AG04450 (cell line): ENCODE data around the gene BTBD9. TPM values are rescaled to one million over a fixed set of nuclear protein-coding genes. Genes with fewer than 3 reads are reported as not detected.

Experiments
- CTCF ChIA-PET: fragments of 300-600, 350-600 bp; formaldehyde crosslinking; extraction: SDS; loops from one replicate; lab custom pipeline; 2022; ENCODE audit warnings: antibody characterized with exemption, inconsistent platforms; lab: Charles Lee
- POLR2A ChIA-PET: fragments of 350-600 bp; formaldehyde crosslinking; extraction: SDS; loops from one replicate; lab custom pipeline; 2021; ENCODE audit warnings: antibody characterized with exemption, inconsistent platforms; lab: Yijun Ruan, JAX
- DNase-seq: peaks from one replicate; pipeline ENCODE4 v3.0.0-alpha.2; 2011; ENCODE audit warnings: low read depth, low spot score
- H3K27ac ChIP-seq: one replicate; pipeline ENCODE4 v1.5.1; 2012; ENCODE audit warnings: low read depth, low read length, control low read depth
- H3K27me3 ChIP-seq: one replicate; pipeline ENCODE4 v1.6.0; 2012; ENCODE audit warnings: low read length; ENCODE audit not compliant: control insufficient read depth, insufficient read depth
- H3K4me3 ChIP-seq: 2 replicates; pipeline ENCODE4 v1.5.1; 2011; ENCODE audit warnings: mild to moderate bottlenecking, low read depth, low read length, control low read depth
- H3K9me3 ChIP-seq: 2 replicates; pipeline ENCODE4 v1.5.1; 2012; ENCODE audit warnings: low read length; ENCODE audit not compliant: control insufficient read depth, insufficient read depth
- CTCF ChIP-seq: IDR thresholded peaks from 2 replicates; pipeline ENCODE4 v1.5.1; 2011; ENCODE audit warnings: low read depth, low read length, control low read depth, inconsistent platforms
- polyA plus RNA-seq: library from polyadenylated mRNA; depleted of rRNA; stranded (reverse); fragments of >200 nt; gene quantifications from 2 replicates; pipeline ENCODE4 v1.2.3, GENCODE V29; 2011

Gene BTBD9
- polyA plus RNA-seq, 1 experiment: 7.2 TPM

GRCh38 chr6:38248500-38249234 lies 391.1 kb downstream of the BTBD9 start:
- Histone ChIP-seq H3K9me3 (no peaks in the 10 kb centered on the region), H3K4me3 (no peak overlapping the region), H3K27ac (no peak overlapping the region), H3K27me3 (no peaks in the 10 kb centered on the region)
- POLR2A ChIA-PET: no interaction called here
- CTCF ChIA-PET: no interaction called here
- no peak for DNase-seq
- TF ChIP-seq CTCF: no peak

- H3K27ac ChIP-seq: no peak overlapping the region
- H3K9me3 ChIP-seq: no peaks in the 10 kb centered on the region
- DNase-seq: no peak
- POLR2A ChIA-PET: no interaction called here
- TF ChIP-seq CTCF: no peak
- CTCF ChIA-PET: no interaction called here
- H3K4me3 ChIP-seq: no peak overlapping the region
- H3K27me3 ChIP-seq: no peaks in the 10 kb centered on the region
Observed at GRCh38 chr6:38245295-38245694, 394.4 kb downstream of the BTBD9 start.

- no peak for TF ChIP-seq CTCF
- H3K4me3 ChIP-seq: no peak overlapping the region
- no peak for DNase-seq
- H3K9me3 ChIP-seq: no peaks in the 10 kb centered on the region
- CTCF ChIA-PET: no interaction called here
- H3K27me3 ChIP-seq: no peaks in the 10 kb centered on the region
- POLR2A ChIA-PET: no interaction called here
- H3K27ac ChIP-seq: no peak overlapping the region
Observed at GRCh38 chr6:38244869-38245268, 394.9 kb downstream of the BTBD9 start.

- no peak overlapping the region for H3K27ac ChIP-seq
- no peak overlapping the region for H3K4me3 ChIP-seq
- H3K27me3 ChIP-seq: no peaks in the 10 kb centered on the region
- TF ChIP-seq CTCF: no peak
- DNase-seq: no peak
- H3K9me3 ChIP-seq: no peaks in the 10 kb centered on the region
- POLR2A ChIA-PET: no interaction called here
- CTCF ChIA-PET: interaction anchor here (1.2 kb wide), 1 partner anchor 10 kb away, joined by 3 read pairs; no protein-coding TSS in a partner anchor
Observed at GRCh38 chr6:38241200-38241871, 398.4 kb downstream of the BTBD9 start.

GRCh38 chr6:38239719-38240451 lies 399.8 kb downstream of the BTBD9 start:
- no peak for DNase-seq
- POLR2A ChIA-PET: no interaction called here
- TF ChIP-seq CTCF: no peak
- H3K9me3 ChIP-seq: no peaks in the 10 kb centered on the region
- CTCF ChIA-PET: no interaction called here
- no peak overlapping the region for H3K4me3 ChIP-seq
- no peak overlapping the region for H3K27ac ChIP-seq
- no peaks in the 10 kb centered on the region for H3K27me3 ChIP-seq
